ENCODE results near the gene SGPL1.

The SGPL1 gene

DNA sequence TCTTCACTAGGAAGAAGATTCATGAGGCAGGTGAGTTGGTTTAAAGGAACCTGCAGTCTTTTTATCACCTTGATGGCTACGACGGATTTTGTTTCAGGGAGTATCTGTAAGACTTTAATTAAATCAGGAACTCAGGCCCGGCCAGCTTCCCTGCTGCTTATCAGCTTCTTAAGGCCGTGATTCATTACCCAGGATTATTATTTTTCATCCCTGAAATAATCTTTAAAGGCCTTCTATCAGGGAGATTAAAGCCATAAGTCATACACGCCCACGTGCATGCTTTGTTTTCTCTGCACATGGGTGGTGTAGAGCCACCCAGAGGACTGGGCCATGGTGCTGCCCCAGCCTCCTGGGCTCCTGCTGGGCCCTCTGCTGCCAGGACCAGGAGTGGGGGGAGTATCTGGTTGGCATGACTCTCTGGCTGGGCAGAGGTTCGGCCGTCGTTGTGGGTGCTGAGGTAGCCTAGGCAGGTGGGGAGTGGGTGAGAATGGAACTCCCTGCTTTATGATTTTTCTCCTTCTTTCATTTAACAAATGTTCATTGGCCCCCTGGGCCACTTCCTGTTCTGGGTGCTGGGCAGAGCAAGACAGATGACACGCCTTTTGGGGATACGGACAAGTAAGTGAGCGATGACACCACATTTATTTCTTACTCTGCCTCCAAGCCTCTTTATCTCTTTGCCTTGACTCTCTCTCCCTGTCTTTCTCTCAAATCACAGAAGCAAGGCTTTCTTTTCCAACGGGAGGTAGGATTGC, 111.6 kb downstream of the SGPL1 start:
- no peak for DNase-seq

GRCh38 chr10:70928140-70928539, 112.4 kb downstream of the SGPL1 start:
- no peak for DNase-seq

- DNase-seq: no peak
Measured at GRCh38 chr10:70930263-70931000, 114.7 kb downstream of the SGPL1 start.
